NCI-H2081 (cell line): ENCODE results near the gene ABCA3.
"Not testable (repeated sequence)": the region's sequence is repeated elsewhere in the genome, so short reads cannot be mapped to it uniquely, and the experiment has no call there.

ENCODE experiments used
- DNase-seq, 2 experiments: peaks; one replicate each; lab custom pipeline; 2025; lab: John Stamatoyannopoulos, UW

The ABCA3 gene

DNA sequence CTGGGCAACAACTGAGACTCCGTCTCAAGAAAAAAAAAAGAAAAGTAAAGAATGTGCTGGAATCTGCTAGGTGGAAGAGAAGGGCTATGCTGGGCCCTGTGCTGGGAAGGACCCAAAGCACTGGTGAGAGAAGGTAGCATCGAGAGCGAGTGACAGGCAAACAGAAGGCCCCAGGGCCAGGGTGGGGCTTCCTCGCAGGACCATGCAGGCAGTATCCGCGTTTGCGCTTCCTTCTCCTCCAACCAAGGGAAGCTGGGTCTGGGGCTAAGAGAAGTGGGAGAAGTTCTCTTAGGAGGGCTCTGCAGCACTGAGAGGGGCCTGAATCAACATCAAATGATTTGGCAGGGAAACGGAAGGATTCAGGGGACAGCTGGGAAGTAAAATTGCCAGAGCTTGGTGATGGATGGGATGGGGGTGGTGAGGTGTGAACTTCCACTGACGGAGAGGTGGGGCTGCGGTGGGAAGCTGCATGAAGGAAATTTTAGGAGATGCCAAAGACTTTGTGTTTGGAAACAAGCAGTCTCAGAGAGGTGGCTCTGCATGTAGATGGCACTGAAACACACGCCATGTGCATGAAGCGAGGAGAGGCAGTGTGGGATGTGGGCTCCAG is 83.9 kb downstream of the ABCA3 start:
- DNase-seq, result no peak

- no peak for DNase-seq
Observed at GRCh38 chr16:2253293-2253692, 87.2 kb downstream of the ABCA3 start.

- DNase-seq, result no peak
Observed at GRCh38 chr16:2252806-2253148, 87.8 kb downstream of the ABCA3 start.

DNA sequence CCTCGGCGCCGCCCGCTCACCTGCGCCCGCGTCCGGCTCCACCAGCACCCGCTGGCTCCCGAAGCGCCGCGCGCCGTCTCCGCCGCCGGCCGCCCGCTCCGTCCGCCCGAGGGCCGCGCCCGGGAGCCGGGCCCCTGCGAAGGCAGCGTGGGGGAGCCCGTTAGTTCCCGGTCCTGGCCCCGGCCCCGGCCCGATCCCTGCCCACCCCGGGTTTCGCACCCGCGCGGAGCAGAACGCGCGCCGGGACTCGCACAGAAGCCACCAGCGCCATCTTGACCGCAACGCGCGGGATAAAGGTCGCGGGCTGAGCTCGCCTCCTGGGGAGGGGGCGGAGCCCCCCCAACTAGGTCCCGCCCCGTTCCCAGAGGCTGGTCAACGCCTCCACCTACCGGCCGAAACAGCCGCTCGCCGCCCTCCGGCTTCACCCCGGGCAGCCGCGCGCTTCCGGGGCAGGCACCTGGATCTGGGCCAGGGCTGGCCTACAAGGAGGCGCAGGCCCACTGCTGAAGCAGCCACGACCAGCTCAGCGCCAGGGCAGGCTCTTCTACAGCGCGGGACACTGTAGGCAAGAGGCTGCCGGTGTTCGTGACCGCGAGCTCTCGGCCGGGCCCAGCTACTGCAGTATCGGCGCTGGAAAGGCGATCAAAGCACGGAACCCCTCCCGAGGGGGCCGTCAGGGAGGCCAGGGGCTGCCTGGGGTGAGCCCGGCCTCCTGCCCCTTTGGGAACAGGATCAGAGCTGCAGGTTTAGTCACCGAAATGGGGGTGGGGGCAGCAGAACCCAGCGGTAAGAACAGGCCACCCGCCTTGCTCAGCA is 89.0 kb downstream of the ABCA3 start, which contains the start of gene ECI1:
Gene ECI1, minus strand, starts transcription at position 292 of the 816 bp plus-strand sequence. Its CDS starts 21 bp downstream, at position 271.
- DNase-seq, result peak; percentile 86 to 90

DNA sequence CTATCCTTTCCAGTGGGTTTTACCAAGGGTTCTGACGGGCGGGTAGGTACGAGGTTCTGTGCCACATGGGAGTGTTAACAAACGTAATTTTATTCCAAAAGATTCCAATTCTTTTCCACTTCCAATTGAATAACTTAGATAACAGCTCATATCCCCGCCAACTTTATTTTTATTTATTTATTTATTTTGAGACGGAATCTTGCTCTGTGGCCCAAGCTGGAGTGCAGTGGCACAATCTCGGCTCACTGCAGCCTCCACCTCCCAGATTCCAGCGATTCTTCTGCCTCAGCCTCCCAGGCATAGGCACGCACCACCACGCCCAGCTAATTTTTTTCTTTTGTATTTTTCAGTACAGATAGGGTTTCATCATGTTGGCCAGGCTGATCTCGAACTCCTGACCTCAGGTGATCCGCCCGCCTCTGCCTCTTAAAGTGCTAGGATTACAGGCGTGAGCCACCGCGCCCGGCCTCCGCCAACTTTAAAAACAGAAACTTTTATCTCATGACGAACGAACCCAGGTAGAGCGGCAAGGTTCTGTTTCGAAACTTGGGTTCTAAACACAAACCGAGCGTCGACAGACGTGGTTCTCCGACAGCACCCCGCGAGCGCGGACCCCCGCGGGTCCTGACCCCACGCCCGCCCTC is 89.8 kb downstream of the ABCA3 start:
- DNase-seq, result no peak

- no peak for DNase-seq
Observed at GRCh38 chr16:2246301-2246885, 94.1 kb downstream of the ABCA3 start.

DNA sequence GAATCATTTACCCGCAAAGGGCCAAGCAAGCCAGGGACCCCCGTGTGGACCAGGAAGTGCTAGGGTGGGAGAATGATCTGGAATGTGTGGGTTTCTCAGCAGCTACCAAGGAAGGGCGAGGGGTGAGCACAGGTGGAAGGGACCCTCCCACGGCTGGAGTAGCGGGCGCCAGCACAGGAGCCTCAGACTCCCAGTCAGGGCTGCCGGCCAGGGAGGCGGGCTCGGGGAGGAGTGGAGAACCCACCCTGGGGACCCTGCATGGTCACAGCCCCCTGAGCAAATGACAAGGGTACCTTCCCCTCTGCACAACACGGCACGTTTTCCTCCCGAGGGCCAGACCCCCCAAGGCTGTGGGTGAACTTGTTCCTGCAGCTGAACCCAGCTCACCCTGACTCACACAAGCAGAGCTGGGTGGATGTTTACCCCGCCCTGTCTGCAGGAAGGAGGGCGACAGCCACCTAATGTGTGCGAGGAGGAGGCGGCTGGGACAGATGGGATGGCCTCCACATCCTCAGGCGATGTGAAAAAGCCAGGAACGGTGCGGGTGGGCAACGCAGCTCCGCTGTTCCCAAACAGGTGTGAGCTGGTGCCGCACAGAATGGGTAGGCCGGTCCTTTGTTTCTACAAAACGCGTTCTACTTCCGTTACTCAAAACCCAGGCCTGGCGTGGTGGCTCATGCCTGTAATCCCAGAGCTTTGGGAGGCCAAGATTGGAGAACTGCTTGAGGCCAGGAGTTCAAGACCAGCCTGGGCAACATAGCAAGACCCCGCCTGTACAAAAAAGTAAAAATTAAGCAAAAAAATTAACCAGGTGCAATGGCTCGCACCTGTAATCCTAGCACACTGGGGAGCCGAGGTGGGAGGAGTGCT is 95.4 kb downstream of the ABCA3 start:
- no peak for DNase-seq

DNA sequence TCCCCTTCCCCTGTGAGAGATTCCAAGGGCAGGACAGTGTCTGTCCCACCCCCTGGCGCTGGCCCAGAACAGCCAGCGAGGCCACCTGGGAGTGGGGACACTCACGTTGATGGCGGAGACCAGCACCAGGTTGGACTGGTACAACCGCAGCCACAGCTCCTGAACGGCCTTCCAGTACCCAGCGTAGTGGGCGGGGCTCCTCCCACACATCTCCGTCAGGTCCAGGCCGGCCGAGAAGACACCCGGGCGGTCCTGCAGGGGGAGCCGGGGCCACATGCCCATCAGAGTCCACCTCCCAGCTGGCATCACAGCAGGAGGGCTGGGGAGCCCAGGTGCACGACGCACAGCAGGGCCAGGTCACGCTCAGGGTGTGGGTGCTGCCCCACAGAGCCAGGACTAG is 96.2 kb downstream of the ABCA3 start:
- DNase-seq, result no peak

DNA sequence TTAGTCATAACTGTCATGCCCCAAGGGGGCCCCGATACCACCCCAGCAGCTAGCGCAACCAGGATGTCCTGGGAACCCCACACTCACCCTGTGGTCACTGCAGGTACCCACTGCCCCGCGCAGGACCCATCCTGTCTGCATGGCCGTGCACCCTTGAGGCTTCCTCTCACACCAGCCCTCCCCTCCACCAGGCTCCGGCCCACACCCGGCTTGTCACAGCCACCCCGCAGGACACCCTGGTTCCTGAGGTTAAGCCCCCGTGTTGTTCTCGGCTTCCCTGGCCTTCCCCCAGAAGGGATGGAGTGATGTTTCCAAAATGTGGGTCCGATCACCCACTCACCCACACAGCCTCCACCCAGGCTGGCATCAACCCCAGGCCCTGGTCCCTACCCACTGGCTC is 96.7 kb downstream of the ABCA3 start:
- DNase-seq, result no peak

DNA sequence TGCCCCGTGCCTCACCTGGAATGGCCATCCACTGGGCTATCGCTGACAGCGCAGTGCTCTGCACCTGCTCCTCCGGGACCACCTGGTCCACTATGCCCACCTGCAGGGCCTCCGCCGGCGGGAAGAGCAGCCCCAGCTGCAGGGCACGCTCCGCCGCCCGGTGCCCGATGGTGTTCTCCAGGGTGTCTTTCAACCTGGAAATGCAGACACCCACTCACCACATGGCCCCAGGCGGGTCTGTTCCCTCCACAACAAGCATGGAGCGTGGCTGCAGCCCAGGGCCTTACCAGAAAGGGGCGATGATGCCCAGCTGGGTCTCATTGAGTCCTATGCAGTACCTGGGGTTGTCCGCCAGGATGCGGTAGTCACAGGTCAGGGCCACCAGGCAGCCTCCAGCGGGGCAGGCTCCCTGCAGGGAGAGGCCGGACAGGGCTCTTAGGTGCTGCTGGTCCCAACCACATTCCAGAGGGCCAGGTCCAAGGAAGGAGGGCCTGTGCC is 97.4 kb downstream of the ABCA3 start:
- DNase-seq, result no peak

DNA sequence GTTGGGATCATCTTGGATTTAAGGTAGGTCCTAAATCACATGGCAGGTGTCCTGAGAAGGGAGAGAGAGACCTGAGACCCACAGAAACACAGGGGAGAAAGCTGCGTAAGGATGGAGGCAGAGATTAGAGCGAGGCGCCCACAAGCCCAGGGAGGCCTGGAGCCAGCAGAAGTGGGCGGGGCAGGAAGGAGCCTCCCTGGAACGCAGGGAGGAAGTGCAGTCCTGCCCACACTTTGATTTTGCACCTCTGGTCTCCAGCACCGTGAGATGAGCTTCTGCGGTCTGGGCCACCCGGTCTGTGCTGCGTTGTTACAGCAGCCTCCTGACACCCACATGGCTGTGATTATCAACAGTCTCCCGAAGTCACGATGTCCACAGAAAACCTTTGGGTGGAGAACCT is 97.9 kb downstream of the ABCA3 start:
- no peak for DNase-seq

GRCh38 chr16:2240331-2240730 is 100.2 kb downstream of the ABCA3 start:
- DNase-seq, result not testable (repeated sequence)

DNA sequence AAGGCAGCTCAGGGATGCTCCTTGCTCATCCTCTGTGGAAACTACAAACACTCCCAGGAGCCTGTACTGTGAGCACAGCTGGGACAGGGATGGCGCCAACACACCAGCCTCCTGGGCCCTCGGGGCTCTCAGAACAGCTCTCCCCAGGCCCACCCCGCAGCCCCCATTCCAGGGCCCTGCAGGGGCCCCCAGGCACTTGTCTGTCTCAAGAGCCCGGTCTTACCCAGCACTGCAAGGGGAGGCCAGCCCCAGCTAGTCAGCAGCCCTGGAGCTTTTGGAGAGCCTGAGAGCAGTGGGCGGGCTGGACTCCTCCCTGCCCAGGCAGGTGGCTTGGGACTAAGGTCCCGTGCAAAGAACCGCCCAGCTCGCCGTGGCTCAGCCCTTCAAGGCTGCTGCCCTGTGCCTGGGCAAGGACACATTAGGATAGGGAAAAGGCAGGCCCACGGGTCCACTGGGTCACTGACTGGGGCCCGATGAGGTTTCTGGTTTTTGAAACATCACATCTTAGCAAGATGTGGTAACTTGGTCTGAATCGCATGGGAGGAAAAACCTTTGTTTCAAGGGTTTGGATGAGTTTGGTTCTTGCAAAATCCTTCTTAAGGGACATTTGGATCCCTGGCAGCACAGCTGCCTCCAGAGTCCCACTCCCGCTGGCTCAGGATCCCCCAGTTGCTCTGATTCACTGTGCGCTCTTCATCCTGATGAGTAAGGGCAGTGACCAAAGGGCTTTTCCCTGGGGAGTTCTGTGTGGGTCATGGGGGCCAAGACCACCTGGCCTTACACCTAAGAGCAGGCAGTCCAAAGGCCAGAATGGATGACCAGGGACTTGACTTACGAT is 101.5 kb downstream of the ABCA3 start:
- DNase-seq, result no peak

GRCh38 chr16:2238150-2238837 is 102.2 kb downstream of the ABCA3 start:
- no peak for DNase-seq

GRCh38 chr16:2237493-2238149 is 102.9 kb downstream of the ABCA3 start:
- DNase-seq, result no peak

DNA sequence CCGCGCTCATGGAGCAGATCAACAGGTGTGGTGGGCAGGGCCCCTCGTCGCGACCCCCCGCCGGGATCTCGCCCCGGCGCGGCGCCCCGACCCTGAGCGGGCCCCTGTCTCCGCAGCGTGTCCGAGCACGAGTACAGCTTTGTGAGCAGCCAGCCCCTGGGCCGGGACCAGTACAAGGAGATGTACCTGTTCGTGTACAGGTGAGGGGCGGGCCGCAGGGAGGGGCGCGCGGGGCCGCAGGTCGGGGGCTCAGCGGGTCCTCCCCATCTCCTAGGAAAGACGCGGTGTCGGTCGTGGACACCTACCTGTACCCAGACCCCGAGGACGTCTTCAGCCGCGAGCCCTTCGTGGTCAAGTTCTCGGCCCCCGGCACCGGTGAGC is 103.4 kb downstream of the ABCA3 start:
- no peak for DNase-seq

GRCh38 chr16:2236337-2237101 is 104.0 kb downstream of the ABCA3 start, which contains the start of gene DNASE1L2:
Gene DNASE1L2 (plus strand): TSS chr16:2236444. CDS start chr16:2236817, 373 bp downstream.
- DNase-seq, result no peak

GRCh38 chr16:2235695-2236336 is 104.7 kb downstream of the ABCA3 start:
- DNase-seq, result no peak
